HG03060 (cell line): ENCODE measurements around the gene MGLL.
"Not testable (repeated sequence)": the region's sequence is repeated elsewhere in the genome, so short reads cannot be mapped to it uniquely, and the experiment has no call there.

ENCODE experiments used
- ATAC-seq: cut with Tn5 transposase; IDR thresholded peaks from one replicate; pipeline ENCODE4 v1.9.1; 2021; ENCODE audit warnings: low read depth, moderate number of reproducible peaks; ENCODE audit not compliant: unreplicated experiment

Gene MGLL

GRCh38 chr3:127712881-127713771 lies 109.2 kb downstream of the MGLL start:
- no peak for ATAC-seq

GRCh38 chr3:127712461-127712860 lies 109.9 kb downstream of the MGLL start:
- ATAC-seq, result no peak

- no peak for ATAC-seq
These were observed 110.4 kb downstream of the MGLL start for GRCh38 chr3:127711896-127712295.

GRCh38 chr3:127711021-127711695 lies 111.2 kb downstream of the MGLL start:
- no peak for ATAC-seq

- ATAC-seq, result no peak
These were observed 112.0 kb downstream of the MGLL start for GRCh38 chr3:127710155-127710941.

GRCh38 chr3:127709320-127710060 lies 112.8 kb downstream of the MGLL start:
- no peak for ATAC-seq

- ATAC-seq, result no peak
These were observed 113.5 kb downstream of the MGLL start for GRCh38 chr3:127708837-127709236.

GRCh38 chr3:127707851-127708411 lies 114.4 kb downstream of the MGLL start:
- ATAC-seq, result no peak

GRCh38 chr3:127706785-127707351 lies 115.4 kb downstream of the MGLL start:
- no peak for ATAC-seq

- no peak for ATAC-seq
These were observed 116.0 kb downstream of the MGLL start for GRCh38 chr3:127706312-127706711.

GRCh38 chr3:127704840-127705239 lies 117.5 kb downstream of the MGLL start:
- ATAC-seq, result not testable (repeated sequence)

GRCh38 chr3:127702151-127702578 lies 120.2 kb downstream of the MGLL start:
- no peak for ATAC-seq

GRCh38 chr3:127701280-127701911 lies 120.9 kb downstream of the MGLL start:
- no peak for ATAC-seq

- ATAC-seq, result no peak
These were observed 121.9 kb downstream of the MGLL start for GRCh38 chr3:127700406-127700805.

- no peak for ATAC-seq
These were observed 122.7 kb downstream of the MGLL start for GRCh38 chr3:127699416-127700300.

GRCh38 chr3:127698691-127699415 lies 123.5 kb downstream of the MGLL start:
- no peak for ATAC-seq

GRCh38 chr3:127698286-127698685 lies 124.0 kb downstream of the MGLL start:
- ATAC-seq, result no peak
